ENCODE data around the gene CHST3.

CHST3 gene

DNA sequence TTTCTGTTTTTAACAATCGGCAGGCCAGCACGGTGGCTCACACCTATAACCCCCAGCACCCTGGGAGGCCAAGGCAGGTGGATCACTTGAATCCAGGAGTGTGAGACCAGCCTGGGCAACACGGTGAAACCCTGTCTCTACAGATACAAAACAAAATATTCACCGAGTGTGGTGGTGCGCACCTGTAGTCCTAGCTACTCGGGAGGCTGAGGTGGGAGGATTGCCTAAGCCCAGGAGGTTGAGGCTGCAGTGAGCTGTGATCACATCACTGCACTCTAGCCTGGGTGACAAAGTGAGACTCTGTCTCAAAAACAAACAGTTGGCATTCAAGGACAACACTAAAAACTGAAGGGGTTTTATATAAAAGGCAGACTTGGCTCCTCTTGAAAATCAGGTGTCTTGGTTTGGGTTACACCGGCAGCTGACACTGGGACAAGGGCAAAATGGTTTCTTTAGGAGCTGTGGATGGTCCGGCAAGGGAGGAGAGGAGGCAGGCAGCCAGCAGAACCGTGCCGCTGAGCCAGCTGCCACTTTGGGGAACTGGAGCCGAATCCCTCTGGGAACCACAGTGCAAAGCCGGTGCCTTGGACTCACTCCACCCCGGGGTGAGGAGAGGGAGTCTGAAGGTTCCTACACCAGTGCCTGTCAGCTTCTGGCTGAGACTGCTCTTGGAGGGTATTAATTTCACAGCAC, 52.6 kb downstream of the CHST3 start (continued):
- TF ChIP-seq TCF4 (CRISPR knock-in tag; IDR thresholded peaks at IDR 0.05; ENCODE audit: borderline replicate concordance) (no peak), ZNF70 (CRISPR knock-in tag; IDR thresholded peaks at IDR 0.05) (no peak), ZNF565 (CRISPR knock-in tag; conservative IDR thresholded peaks at IDR 0.05; ENCODE audit: low read depth) (no peak), SNAI2 (CRISPR knock-in tag; IDR thresholded peaks at IDR 0.05) (no peak), ZFP3 (CRISPR knock-in tag; IDR thresholded peaks at IDR 0.05) (no peak), OSR1 (CRISPR knock-in tag; IDR thresholded peaks at IDR 0.05) (no peak), ZFP30 (CRISPR knock-in tag; IDR thresholded peaks at IDR 0.05) (no peak), GLIS3 (CRISPR knock-in tag; IDR thresholded peaks at IDR 0.05) (no peak), ISL1 (CRISPR knock-in tag; IDR thresholded peaks at IDR 0.05) (no peak)

- no peak for TF ChIP-seq TCF4 (CRISPR knock-in tag; IDR thresholded peaks at IDR 0.05; ENCODE audit: borderline replicate concordance)
These were observed 55.1 kb downstream of the CHST3 start for GRCh38 chr10:72019085-72019876.

GRCh38 chr10:72020914-72021809, 57.0 kb downstream of the CHST3 start:
- no peak for TF ChIP-seq BACH2 (CRISPR knock-in tag; IDR thresholded peaks at IDR 0.05; ENCODE audit: borderline replicate concordance)
- TF ChIP-seq ZC3H10 (CRISPR knock-in tag; IDR thresholded peaks at IDR 0.05) = no peak
- TF ChIP-seq SNAI2 (CRISPR knock-in tag; IDR thresholded peaks at IDR 0.05) = no peak
- TF ChIP-seq ARNTL (CRISPR knock-in tag; IDR thresholded peaks at IDR 0.05; ENCODE audit: borderline replicate concordance, low read depth) = no peak
- TF ChIP-seq, protein P1, sequence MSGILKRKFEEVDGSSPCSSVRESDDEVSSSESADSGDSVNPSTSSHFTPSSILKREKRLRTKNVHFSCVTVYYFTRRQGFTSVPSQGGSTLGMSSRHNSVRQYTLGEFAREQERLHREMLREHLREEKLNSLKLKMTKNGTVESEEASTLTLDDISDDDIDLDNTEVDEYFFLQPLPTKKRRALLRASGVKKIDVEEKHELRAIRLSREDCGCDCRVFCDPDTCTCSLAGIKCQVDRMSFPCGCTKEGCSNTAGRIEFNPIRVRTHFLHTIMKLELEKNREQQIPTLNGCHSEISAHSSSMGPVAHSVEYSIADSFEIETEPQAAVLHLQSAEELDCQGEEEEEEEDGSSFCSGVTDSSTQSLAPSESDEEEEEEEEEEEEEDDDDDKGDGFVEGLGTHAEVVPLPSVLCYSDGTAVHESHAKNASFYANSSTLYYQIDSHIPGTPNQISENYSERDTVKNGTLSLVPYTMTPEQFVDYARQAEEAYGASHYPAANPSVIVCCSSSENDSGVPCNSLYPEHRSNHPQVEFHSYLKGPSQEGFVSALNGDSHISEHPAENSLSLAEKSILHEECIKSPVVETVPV (CRISPR knock-in tag; IDR thresholded peaks at IDR 0.05) = no peak
- no peak for TF ChIP-seq ZFP30 (CRISPR knock-in tag; IDR thresholded peaks at IDR 0.05)
- no peak for TF ChIP-seq OSR1 (CRISPR knock-in tag; IDR thresholded peaks at IDR 0.05)
- TF ChIP-seq ISL1 (CRISPR knock-in tag; IDR thresholded peaks at IDR 0.05) = no peak
- TF ChIP-seq ZNF565 (CRISPR knock-in tag; conservative IDR thresholded peaks at IDR 0.05; ENCODE audit: low read depth) = no peak
- TF ChIP-seq ZNF70 (CRISPR knock-in tag; IDR thresholded peaks at IDR 0.05) = no peak
- no peak for ATAC-seq

More at GRCh38 chr10:72019085-72019876, 55.1 kb downstream of the CHST3 start:
- no peak for ATAC-seq

GRCh38 chr10:72022228-72022627, 58.0 kb downstream of the CHST3 start:
- TF ChIP-seq ZNF8 (CRISPR knock-in tag; IDR thresholded peaks at IDR 0.05) (no peak), ISL1 (CRISPR knock-in tag; IDR thresholded peaks at IDR 0.05) (no peak), OSR1 (CRISPR knock-in tag; IDR thresholded peaks at IDR 0.05) (no peak), ZFP3 (CRISPR knock-in tag; IDR thresholded peaks at IDR 0.05) (no peak), ESRRG (CRISPR knock-in tag; IDR thresholded peaks at IDR 0.05) (no peak), BACH2 (CRISPR knock-in tag; IDR thresholded peaks at IDR 0.05; ENCODE audit: borderline replicate concordance) (no peak), ARNTL (CRISPR knock-in tag; IDR thresholded peaks at IDR 0.05; ENCODE audit: borderline replicate concordance, low read depth) (no peak), SNAI2 (CRISPR knock-in tag; IDR thresholded peaks at IDR 0.05) (no peak), GLIS3 (CRISPR knock-in tag; IDR thresholded peaks at IDR 0.05) (no peak)
- TF ChIP-seq, protein P2, sequence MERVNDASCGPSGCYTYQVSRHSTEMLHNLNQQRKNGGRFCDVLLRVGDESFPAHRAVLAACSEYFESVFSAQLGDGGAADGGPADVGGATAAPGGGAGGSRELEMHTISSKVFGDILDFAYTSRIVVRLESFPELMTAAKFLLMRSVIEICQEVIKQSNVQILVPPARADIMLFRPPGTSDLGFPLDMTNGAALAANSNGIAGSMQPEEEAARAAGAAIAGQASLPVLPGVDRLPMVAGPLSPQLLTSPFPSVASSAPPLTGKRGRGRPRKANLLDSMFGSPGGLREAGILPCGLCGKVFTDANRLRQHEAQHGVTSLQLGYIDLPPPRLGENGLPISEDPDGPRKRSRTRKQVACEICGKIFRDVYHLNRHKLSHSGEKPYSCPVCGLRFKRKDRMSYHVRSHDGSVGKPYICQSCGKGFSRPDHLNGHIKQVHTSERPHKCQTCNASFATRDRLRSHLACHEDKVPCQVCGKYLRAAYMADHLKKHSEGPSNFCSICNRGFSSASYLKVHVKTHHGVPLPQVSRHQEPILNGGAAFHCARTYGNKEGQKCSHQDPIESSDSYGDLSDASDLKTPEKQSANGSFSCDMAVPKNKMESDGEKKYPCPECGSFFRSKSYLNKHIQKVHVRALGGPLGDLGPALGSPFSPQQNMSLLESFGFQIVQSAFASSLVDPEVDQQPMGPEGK (CRISPR knock-in tag; IDR thresholded peaks at IDR 0.05; ENCODE audit: borderline replicate concordance) = no peak
- TF ChIP-seq, protein P3, sequence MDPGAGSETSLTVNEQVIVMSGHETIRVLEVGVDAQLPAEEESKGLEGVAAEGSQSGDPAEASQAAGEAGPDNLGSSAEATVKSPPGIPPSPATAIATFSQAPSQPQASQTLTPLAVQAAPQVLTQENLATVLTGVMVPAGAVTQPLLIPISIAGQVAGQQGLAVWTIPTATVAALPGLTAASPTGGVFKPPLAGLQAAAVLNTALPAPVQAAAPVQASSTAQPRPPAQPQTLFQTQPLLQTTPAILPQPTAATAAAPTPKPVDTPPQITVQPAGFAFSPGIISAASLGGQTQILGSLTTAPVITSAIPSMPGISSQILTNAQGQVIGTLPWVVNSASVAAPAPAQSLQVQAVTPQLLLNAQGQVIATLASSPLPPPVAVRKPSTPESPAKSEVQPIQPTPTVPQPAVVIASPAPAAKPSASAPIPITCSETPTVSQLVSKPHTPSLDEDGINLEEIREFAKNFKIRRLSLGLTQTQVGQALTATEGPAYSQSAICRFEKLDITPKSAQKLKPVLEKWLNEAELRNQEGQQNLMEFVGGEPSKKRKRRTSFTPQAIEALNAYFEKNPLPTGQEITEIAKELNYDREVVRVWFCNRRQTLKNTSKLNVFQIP (CRISPR knock-in tag; IDR thresholded peaks at IDR 0.05; ENCODE audit: borderline replicate concordance, low read depth) = no peak
- TF ChIP-seq, protein P4, sequence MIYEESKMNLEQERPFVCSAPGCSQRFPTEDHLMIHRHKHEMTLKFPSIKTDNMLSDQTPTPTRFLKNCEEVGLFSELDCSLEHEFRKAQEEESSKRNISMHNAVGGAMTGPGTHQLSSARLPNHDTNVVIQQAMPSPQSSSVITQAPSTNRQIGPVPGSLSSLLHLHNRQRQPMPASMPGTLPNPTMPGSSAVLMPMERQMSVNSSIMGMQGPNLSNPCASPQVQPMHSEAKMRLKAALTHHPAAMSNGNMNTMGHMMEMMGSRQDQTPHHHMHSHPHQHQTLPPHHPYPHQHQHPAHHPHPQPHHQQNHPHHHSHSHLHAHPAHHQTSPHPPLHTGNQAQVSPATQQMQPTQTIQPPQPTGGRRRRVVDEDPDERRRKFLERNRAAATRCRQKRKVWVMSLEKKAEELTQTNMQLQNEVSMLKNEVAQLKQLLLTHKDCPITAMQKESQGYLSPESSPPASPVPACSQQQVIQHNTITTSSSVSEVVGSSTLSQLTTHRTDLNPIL (CRISPR knock-in tag; IDR thresholded peaks at IDR 0.05; ENCODE audit: low read depth) = no peak
- ATAC-seq = no peak

Data from SK-N-SH treated with all-trans-retinoic acid at 6 μM for 48 hours (cell line).